Astrocyte (in vitro differentiated cells and primary cell): ENCODE results near the gene ORAI2.

ENCODE experiments used
- CTCF ChIP-seq: IDR thresholded peaks from 2 replicates; pipeline ENCODE4 v1.5.1; 2011; ENCODE audit warnings: low read depth, mild to moderate bottlenecking, inconsistent platforms, low read length, moderate library complexity; ENCODE audit not compliant: insufficient read depth
- EZH2 ChIP-seq: IDR thresholded peaks from 2 replicates; pipeline ENCODE4 v1.6.1; 2012; ENCODE audit warnings: mild to moderate bottlenecking, low read length, inconsistent platforms; ENCODE audit not compliant: insufficient read depth

- no peak for TF ChIP-seq CTCF
- no peak for TF ChIP-seq EZH2
Measured at GRCh38 chr7:102387064-102387463, 46.3 kb upstream of the ORAI2 start.
